ENCODE results near the gene RBBP4.
"Not testable (repeated sequence)": the region's sequence is repeated elsewhere in the genome, so short reads cannot be mapped to it uniquely, and the experiment has no call there.

Gene RBBP4

GRCh38 chr1:32650752-32651460 is at the start of gene RBBP4:
RBBP4 (plus strand) TSS chr1:32651208; CDS start chr1:32651307, 99 bp downstream.
- DNase-seq = peak; percentile 99

GRCh38 chr1:32605711-32606424 is 45.1 kb upstream of the RBBP4 start:
- no peak for DNase-seq

GRCh38 chr1:32606565-32607371 is 44.2 kb upstream of the RBBP4 start:
- DNase-seq = no peak

GRCh38 chr1:32609180-32609579 is 41.8 kb upstream of the RBBP4 start:
- DNase-seq = no peak

GRCh38 chr1:32611859-32612188 is 39.2 kb upstream of the RBBP4 start:
- no peak for DNase-seq

- DNase-seq = peak; percentile 32
These were observed 38.7 kb upstream of the RBBP4 start for GRCh38 chr1:32612189-32612881.

- no peak for DNase-seq
These were observed 37.5 kb upstream of the RBBP4 start for GRCh38 chr1:32613472-32613871.

- DNase-seq = no peak
These were observed 32.3 kb upstream of the RBBP4 start for GRCh38 chr1:32618673-32619221.

- no peak for DNase-seq
These were observed 31.1 kb upstream of the RBBP4 start for GRCh38 chr1:32619701-32620485.

GRCh38 chr1:32622205-32622604 is 28.8 kb upstream of the RBBP4 start:
- DNase-seq = no peak

- no peak for DNase-seq
These were observed 28.0 kb upstream of the RBBP4 start for GRCh38 chr1:32622806-32623681.

GRCh38 chr1:32623775-32624174 is 27.2 kb upstream of the RBBP4 start:
- no peak for DNase-seq

GRCh38 chr1:32626176-32626575 is 24.8 kb upstream of the RBBP4 start:
- no peak for DNase-seq

- no peak for DNase-seq
These were observed 23.3 kb upstream of the RBBP4 start for GRCh38 chr1:32627596-32628162.

- DNase-seq = not testable (repeated sequence)
These were observed 20.8 kb upstream of the RBBP4 start for GRCh38 chr1:32630173-32630572.

- no peak for DNase-seq
These were observed 18.2 kb upstream of the RBBP4 start for GRCh38 chr1:32632829-32633228.

- no peak for DNase-seq
These were observed 15.3 kb upstream of the RBBP4 start for GRCh38 chr1:32635508-32636277.

GRCh38 chr1:32636914-32637645 is 13.9 kb upstream of the RBBP4 start:
- no peak for DNase-seq

GRCh38 chr1:32639489-32640075 is 11.4 kb upstream of the RBBP4 start:
- no peak for DNase-seq

All from activated T-cell treated with anti-CD3 and anti-CD28 coated beads, Interleukin-2, amount 50 U/mL, for 1 hour (primary cell).